T-helper 2 cell treated with Interferon-gamma antibody and Interleukin-4, amounts not matched to agents 100 ng/mL and 5 ng/mL, for 36 hours (primary cell): ENCODE measurements around the gene DUSP5. TPM values are rescaled to one million over a fixed set of nuclear protein-coding genes. Genes with fewer than 3 reads are reported as not detected.

ENCODE experiments used
- intact Hi-C: fragments of 100-400 bp; cut with micrococcal nuclease; formaldehyde crosslinking; loops from one replicate; pipeline ENCODE4 v1.15.1; 2023
- total RNA-seq: library from RNA; stranded (reverse); gene quantifications from 2 replicates; pipeline ENCODE4 v1.2.3, GENCODE V29; 2022

The DUSP5 gene
- total RNA-seq, 1 donor from 2014 or later, result 24.7 TPM

GRCh38 chr10:110539091-110539490 lies 41.4 kb downstream of the DUSP5 start:
- intact Hi-C loops, result no loop called here

GRCh38 chr10:110540031-110540430 lies 42.3 kb downstream of the DUSP5 start:
- intact Hi-C loops, result loop anchor here (10.0 kb wide), 1 partner anchor 405 kb away; no protein-coding TSS in a partner anchor

- intact Hi-C loops, result loop anchor here (10.0 kb wide), 1 partner anchor 410 kb away; no protein-coding TSS in a partner anchor
Observed at GRCh38 chr10:110544958-110545537, 47.3 kb downstream of the DUSP5 start.

GRCh38 chr10:110546077-110546476 lies 48.4 kb downstream of the DUSP5 start:
- intact Hi-C loops, result loop anchor here (10.0 kb wide), 1 partner anchor 411 kb away; no protein-coding TSS in a partner anchor

GRCh38 chr10:110546499-110547110 lies 48.9 kb downstream of the DUSP5 start:
- intact Hi-C loops, result loop anchor here (1.0 to 10.0 kb wide), 5 partner anchors 49 to 412 kb away; partner anchors contain the start of gene DUSP5

- intact Hi-C loops, result loop anchor here (1.0 to 10.0 kb wide), 5 partner anchors 50 to 412 kb away; partner anchors contain the start of gene DUSP5
Observed at GRCh38 chr10:110547139-110547761, 49.5 kb downstream of the DUSP5 start.

GRCh38 chr10:110548002-110548401 lies 50.3 kb downstream of the DUSP5 start:
- intact Hi-C loops, result loop anchor here (10.0 kb wide), 1 partner anchor 413 kb away; no protein-coding TSS in a partner anchor

GRCh38 chr10:110549211-110549610 lies 51.5 kb downstream of the DUSP5 start:
- intact Hi-C loops, result loop anchor here (10.0 kb wide), 1 partner anchor 414 kb away; no protein-coding TSS in a partner anchor

GRCh38 chr10:110553905-110554304 lies 56.2 kb downstream of the DUSP5 start:
- intact Hi-C loops, result no loop called here

GRCh38 chr10:110556296-110556695 lies 58.6 kb downstream of the DUSP5 start:
- intact Hi-C loops, result loop anchor here (2.0 kb wide), 1 partner anchor 45 kb away; no protein-coding TSS in a partner anchor

- intact Hi-C loops, result loop anchor here (2.0 kb wide), 1 partner anchor 44 kb away; no protein-coding TSS in a partner anchor
Observed at GRCh38 chr10:110556969-110557601, 59.4 kb downstream of the DUSP5 start.

GRCh38 chr10:110558041-110558440 lies 60.3 kb downstream of the DUSP5 start:
- intact Hi-C loops, result no loop called here

- intact Hi-C loops, result no loop called here
Observed at GRCh38 chr10:110560012-110560411, 62.3 kb downstream of the DUSP5 start.

Other genes with a start within 250 kb of the DUSP5 start
- 31.8 and 33.6 TPM in 2 replicates for gene SMNDC1, start 193.0 kb upstream of the DUSP5 start, total RNA-seq
- gene SMC3, start 69.8 kb downstream of the DUSP5 start, total RNA-seq, result 76.7 and 80.5 TPM in 2 replicates
- 0.07 and 0.09 TPM in 2 replicates for gene RBM20, start 146.4 kb downstream of the DUSP5 start, total RNA-seq